HG03196 (cell line): ENCODE data around the gene LRRFIP2.
"Not testable (repeated sequence)": the region's sequence is repeated elsewhere in the genome, so short reads cannot be mapped to it uniquely, and the experiment has no call there.

Experiments used
- ATAC-seq: cut with Tn5 transposase; IDR thresholded peaks from one replicate; pipeline ENCODE4 v1.9.1; 2021; ENCODE audit not compliant: unreplicated experiment

LRRFIP2 gene

GRCh38 chr3:37146927-37147326 is 27.5 kb downstream of the LRRFIP2 start:
- not testable (repeated sequence) for ATAC-seq

- no peak for ATAC-seq
These were observed 28.8 kb downstream of the LRRFIP2 start for GRCh38 chr3:37145611-37146010.

- ATAC-seq, result no peak
These were observed 29.6 kb downstream of the LRRFIP2 start for GRCh38 chr3:37144806-37145205.

GRCh38 chr3:37143821-37144220 is 30.6 kb downstream of the LRRFIP2 start:
- no peak for ATAC-seq

- ATAC-seq, result no peak
These were observed 32.7 kb downstream of the LRRFIP2 start for GRCh38 chr3:37141676-37142075.

- ATAC-seq, result no peak
These were observed 33.4 kb downstream of the LRRFIP2 start for GRCh38 chr3:37140899-37141541.

- no peak for ATAC-seq
These were observed 34.8 kb downstream of the LRRFIP2 start for GRCh38 chr3:37139567-37140052.

- ATAC-seq, result no peak
These were observed 35.6 kb downstream of the LRRFIP2 start for GRCh38 chr3:37138816-37139215.

GRCh38 chr3:37137516-37137915 is 36.9 kb downstream of the LRRFIP2 start:
- ATAC-seq, result no peak

- no peak for ATAC-seq
These were observed 38.3 kb downstream of the LRRFIP2 start for GRCh38 chr3:37136067-37136466.

- no peak for ATAC-seq
These were observed 38.8 kb downstream of the LRRFIP2 start for GRCh38 chr3:37135561-37135960.

GRCh38 chr3:37132334-37132733 is 42.0 kb downstream of the LRRFIP2 start:
- ATAC-seq, result no peak

- ATAC-seq, result no peak
These were observed 42.6 kb downstream of the LRRFIP2 start for GRCh38 chr3:37131860-37132144.

GRCh38 chr3:37130984-37131859 is 43.2 kb downstream of the LRRFIP2 start:
- ATAC-seq, result no peak

GRCh38 chr3:37130448-37130847 is 43.9 kb downstream of the LRRFIP2 start:
- ATAC-seq, result no peak

GRCh38 chr3:37129871-37130270 is 44.5 kb downstream of the LRRFIP2 start:
- peak; percentile 63 for ATAC-seq

GRCh38 chr3:37127340-37127739 is 47.0 kb downstream of the LRRFIP2 start:
- no peak for ATAC-seq

GRCh38 chr3:37126856-37127255 is 47.5 kb downstream of the LRRFIP2 start:
- no peak for ATAC-seq

GRCh38 chr3:37125195-37126073 is 48.9 kb downstream of the LRRFIP2 start:
- no peak for ATAC-seq

GRCh38 chr3:37124435-37124834 is 49.9 kb downstream of the LRRFIP2 start:
- no peak for ATAC-seq

- ATAC-seq, result no peak
These were observed 51.1 kb downstream of the LRRFIP2 start for GRCh38 chr3:37123292-37123691.
